ENCODE data around the gene LRP3. TPM values are rescaled to one million over a fixed set of nuclear protein-coding genes. Genes with fewer than 3 reads are reported as not detected.

The LRP3 gene
- total RNA-seq, 1 experiment from 2014 or later: 2.9 TPM

- H3K4me1 ChIP-seq (replicated peaks): no peaks in the 10 kb centered on the region
Measured at GRCh38 chr19:33201886-33202545, 7.9 kb downstream of the LRP3 start.

GRCh38 chr19:33202546-33203507, 8.7 kb downstream of the LRP3 start:
- Histone ChIP-seq H3K9me3 (replicated peaks) (no peaks in the 10 kb centered on the region), H3K27me3 (replicated peaks) (0 out of 2 replicates have a peak, but pooled peaks cover 3% of the 10 kb centered on the region), H3K4me3 (no peak overlapping the region), H3K4me1 (replicated peaks) (no peaks in the 10 kb centered on the region), H3K36me3 (no peaks in the 10 kb centered on the region), H3K27ac (no peak overlapping the region)
- no peak for DNase-seq (ENCODE audit: low read depth in 1 of 2, low spot score in 2 of 2)

More at GRCh38 chr19:33201886-33202545, 7.9 kb downstream of the LRP3 start:
- H3K27ac ChIP-seq: no peak overlapping the region
- H3K9me3 ChIP-seq (replicated peaks): no peaks in the 10 kb centered on the region
- 0 out of 2 replicates have a peak, but pooled peaks cover 3% of the 10 kb centered on the region for H3K27me3 ChIP-seq (replicated peaks)
- DNase-seq (ENCODE audit: low read depth in 1 of 2, low spot score in 2 of 2): no peak
- no peak overlapping the region for H3K4me3 ChIP-seq
- H3K36me3 ChIP-seq: no peaks in the 10 kb centered on the region

- H3K9me3 ChIP-seq (replicated peaks): no peaks in the 10 kb centered on the region
- H3K27ac ChIP-seq: no peak overlapping the region
- H3K4me3 ChIP-seq: no peak overlapping the region
- 0 out of 2 replicates have a peak, but pooled peaks cover under 1% of the 10 kb centered on the region for H3K27me3 ChIP-seq (replicated peaks)
- no peak for DNase-seq (ENCODE audit: low read depth in 1 of 2, low spot score in 2 of 2)
- H3K36me3 ChIP-seq: no peaks in the 10 kb centered on the region
- H3K4me1 ChIP-seq (replicated peaks): no peaks in the 10 kb centered on the region
Measured at GRCh38 chr19:33203529-33203928, 9.4 kb downstream of the LRP3 start.

- Histone ChIP-seq H3K27ac (no peak overlapping the region), H3K4me1 (replicated peaks) (no peaks in the 10 kb centered on the region), H3K36me3 (no peaks in the 10 kb centered on the region), H3K27me3 (replicated peaks) (no peaks in the 10 kb centered on the region), H3K4me3 (no peak overlapping the region), H3K9me3 (replicated peaks) (no peaks in the 10 kb centered on the region)
- DNase-seq (ENCODE audit: low read depth in 1 of 2, low spot score in 2 of 2): no peak
Measured at GRCh38 chr19:33204136-33204973, 10.2 kb downstream of the LRP3 start.

- no peaks in the 10 kb centered on the region for H3K4me1 ChIP-seq (replicated peaks)
- H3K36me3 ChIP-seq: no peaks in the 10 kb centered on the region
Measured at GRCh38 chr19:33205110-33205509, 11.0 kb downstream of the LRP3 start.

GRCh38 chr19:33205531-33206260, 11.6 kb downstream of the LRP3 start:
- Histone ChIP-seq H3K36me3 (no peaks in the 10 kb centered on the region), H3K9me3 (replicated peaks) (no peaks in the 10 kb centered on the region), H3K27me3 (replicated peaks) (no peaks in the 10 kb centered on the region), H3K4me1 (replicated peaks) (no peaks in the 10 kb centered on the region), H3K4me3 (no peak overlapping the region), H3K27ac (no peak overlapping the region)
- DNase-seq (ENCODE audit: low read depth in 1 of 2, low spot score in 2 of 2): no peak

More at GRCh38 chr19:33205110-33205509, 11.0 kb downstream of the LRP3 start:
- no peak for DNase-seq (ENCODE audit: low read depth in 1 of 2, low spot score in 2 of 2)
- no peaks in the 10 kb centered on the region for H3K9me3 ChIP-seq (replicated peaks)
- no peak overlapping the region for H3K27ac ChIP-seq
- no peaks in the 10 kb centered on the region for H3K27me3 ChIP-seq (replicated peaks)
- H3K4me3 ChIP-seq: no peak overlapping the region

- DNase-seq (ENCODE audit: low read depth in 1 of 2, low spot score in 2 of 2): no peak
- Histone ChIP-seq H3K36me3 (no peaks in the 10 kb centered on the region), H3K4me3 (no peak overlapping the region), H3K27me3 (replicated peaks) (no peaks in the 10 kb centered on the region), H3K27ac (no peak overlapping the region), H3K4me1 (replicated peaks) (no peaks in the 10 kb centered on the region), H3K9me3 (replicated peaks) (no peaks in the 10 kb centered on the region)
Measured at GRCh38 chr19:33206261-33207039, 12.3 kb downstream of the LRP3 start.

- H3K9me3 ChIP-seq (replicated peaks): no peaks in the 10 kb centered on the region
- H3K27ac ChIP-seq: no peak overlapping the region
- no peak overlapping the region for H3K4me3 ChIP-seq
- no peak for DNase-seq (ENCODE audit: low read depth in 1 of 2, low spot score in 2 of 2)
- H3K36me3 ChIP-seq: no peaks in the 10 kb centered on the region
- H3K27me3 ChIP-seq (replicated peaks): no peaks in the 10 kb centered on the region
- no peaks in the 10 kb centered on the region for H3K4me1 ChIP-seq (replicated peaks)
Measured at GRCh38 chr19:33207040-33207620, 13.0 kb downstream of the LRP3 start.

GRCh38 chr19:33207903-33208302, 13.8 kb downstream of the LRP3 start:
- H3K4me3 ChIP-seq: no peak overlapping the region
- no peak for DNase-seq (ENCODE audit: low read depth in 1 of 2, low spot score in 2 of 2)
- H3K36me3 ChIP-seq: no peaks in the 10 kb centered on the region
- no peaks in the 10 kb centered on the region for H3K9me3 ChIP-seq (replicated peaks)
- H3K4me1 ChIP-seq (replicated peaks): no peaks in the 10 kb centered on the region
- H3K27me3 ChIP-seq (replicated peaks): no peaks in the 10 kb centered on the region
- no peak overlapping the region for H3K27ac ChIP-seq

GRCh38 chr19:33208371-33208895, 14.3 kb downstream of the LRP3 start:
- Histone ChIP-seq H3K36me3 (no peaks in the 10 kb centered on the region), H3K27me3 (replicated peaks) (no peaks in the 10 kb centered on the region), H3K9me3 (replicated peaks) (no peaks in the 10 kb centered on the region), H3K27ac (no peak overlapping the region), H3K4me3 (no peak overlapping the region), H3K4me1 (replicated peaks) (no peaks in the 10 kb centered on the region)
- no peak for DNase-seq (ENCODE audit: low read depth in 1 of 2, low spot score in 2 of 2)

- no peak overlapping the region for H3K4me3 ChIP-seq
- DNase-seq (ENCODE audit: low read depth in 1 of 2, low spot score in 2 of 2): no peak
- no peaks in the 10 kb centered on the region for H3K36me3 ChIP-seq
- H3K27me3 ChIP-seq (replicated peaks): no peaks in the 10 kb centered on the region
- no peaks in the 10 kb centered on the region for H3K9me3 ChIP-seq (replicated peaks)
- H3K27ac ChIP-seq: no peak overlapping the region
- no peaks in the 10 kb centered on the region for H3K4me1 ChIP-seq (replicated peaks)
Measured at GRCh38 chr19:33208904-33209849, 15.0 kb downstream of the LRP3 start.

All from SJSA1 (cell line).